B cell (primary cell): ENCODE results near the gene NELL1. TPM values are rescaled to one million over a fixed set of nuclear protein-coding genes. Genes with fewer than 3 reads are reported as not detected.

Source experiments
- ATAC-seq: fragments of 200-7000 bp; cut with Tn5 transposase; one replicate; pipeline ENCODE4 v1.10.0; 2021; ENCODE audit warnings: low read depth, mild to moderate bottlenecking, moderate number of reproducible peaks, moderate library complexity
- CTCF ChIA-PET: fragments of 350-600 bp; sonication (Branson Sonifier 250); formaldehyde crosslinking; loops from one replicate; lab custom pipeline; 2021; ENCODE audit warnings: antibody characterized with exemption, inconsistent platforms; lab: Charles Lee
- POLR2A ChIA-PET: fragments of 350-600 bp; sonication (Branson Sonifier 250); formaldehyde crosslinking; loops from one replicate; lab custom pipeline; 2021; ENCODE audit warnings: antibody characterized with exemption; lab: Charles Lee
- DNase-seq: peaks from one replicate; pipeline ENCODE4 v3.0.0; 2013
- H2AFZ ChIP-seq: 2 replicates; pipeline ENCODE4 v1.6.1; 2012; ENCODE audit warnings: mild to moderate bottlenecking, low read depth, low read length; ENCODE audit not compliant: insufficient read depth, poor library complexity, severe bottlenecking
- H3K27ac ChIP-seq, 2 donors: 1 replicate in 1 of 2; 2 replicates in 1 of 2; pipeline ENCODE4 v1.5.1; 2012 to 2013; ENCODE audit warnings: low read length in 2 of 2, mild to moderate bottlenecking in 2 of 2, moderate library complexity in 1 of 2
- H3K27me3 ChIP-seq, 4 experiments: fragments of 200-600 bp in 1 of 4; sonication (generic) in 1 of 4; replicated peaks in 1 of 4; 1 replicate in 2 of 4; 2 replicates in 2 of 4; pipeline versions ENCODE4 v1.6.1 to v1.7.0; 2013 to 2016; ENCODE audit warnings: low read length in 3 of 4, mild to moderate bottlenecking in 2 of 4, mixed read lengths in 1 of 4, moderate library complexity in 1 of 4; ENCODE audit not compliant: insufficient read depth in 4 of 4, control insufficient read depth in 3 of 4; ENCODE audit errors: control extremely low read depth in 1 of 4
- H3K36me3 ChIP-seq, 2 experiments: replicated peaks in 1 of 2; 1 replicate in 1 of 2; 2 replicates in 1 of 2; pipeline versions ENCODE4 v1.6.1 to v1.7.1; 2013; ENCODE audit warnings: low read length in 1 of 2; ENCODE audit not compliant: insufficient read depth in 2 of 2, control insufficient read depth in 1 of 2; ENCODE audit errors: control extremely low read depth in 1 of 2, extremely low read depth in 1 of 2
- H3K4me1 ChIP-seq, 2 donors: fragments of 200-600 bp in 1 of 2; sonication (generic) in 1 of 2; 1 replicate in 1 of 2; 2 replicates in 1 of 2; pipeline versions ENCODE4 v1.5.1 to v1.6.1; 2013 to 2017; ENCODE audit warnings: low read length in 2 of 2; ENCODE audit not compliant: control insufficient read depth in 2 of 2, insufficient read depth in 2 of 2
- H3K4me2 ChIP-seq: replicated peaks from 2 replicates; pipeline ENCODE3; 2012; ENCODE audit warnings: mild to moderate bottlenecking, low read depth, low read length; ENCODE audit not compliant: poor library complexity, severe bottlenecking
- H3K4me3 ChIP-seq, 5 experiments: fragments of 200-600 bp in 1 of 5; sonication (generic) in 1 of 5; 1 replicate in 3 of 5; 2 replicates in 2 of 5; pipeline versions ENCODE4 v1.5.1 to v1.7.0; 2011 to 2016; ENCODE audit warnings: low read length in 4 of 5, mild to moderate bottlenecking in 4 of 5, low read depth in 2 of 5, control low read depth in 1 of 5, moderate library complexity in 1 of 5; ENCODE audit not compliant: insufficient read depth in 1 of 5; ENCODE audit errors: control extremely low read depth in 1 of 5, extremely low read depth in 1 of 5
- H3K79me2 ChIP-seq: fragments of 200-600 bp; sonication (generic); one replicate; pipeline ENCODE4 v1.6.0; 2016; ENCODE audit warnings: low read length; ENCODE audit not compliant: control insufficient read depth, insufficient read depth
- H3K9ac ChIP-seq: fragments of 200-600 bp; sonication (generic); 2 replicates; pipeline ENCODE4 v1.6.1; 2017; ENCODE audit warnings: mild to moderate bottlenecking, low read length, moderate library complexity
- H3K9me3 ChIP-seq, 3 donors: one replicate each; pipeline versions ENCODE4 v1.6.1 to v1.7.1; 2013; ENCODE audit warnings: low read length in 2 of 3; ENCODE audit not compliant: control insufficient read depth in 2 of 3, insufficient read depth in 1 of 3; ENCODE audit errors: control extremely low read depth in 1 of 3
- H4K20me1 ChIP-seq: 2 replicates; pipeline ENCODE4 v1.6.0; 2012; ENCODE audit warnings: mild to moderate bottlenecking, low read length; ENCODE audit not compliant: insufficient read depth, control insufficient read depth, poor library complexity, severe bottlenecking
- H3K27ac Mint-ChIP-seq: one replicate; pipeline ENCODE4 v1.8.0; 2021; ENCODE audit warnings: mixed read lengths
- H3K27me3 Mint-ChIP-seq: one replicate; pipeline ENCODE4 v1.8.0; 2021; ENCODE audit warnings: mixed read lengths
- H3K4me1 Mint-ChIP-seq: one replicate; pipeline ENCODE4 v1.8.0; 2021; ENCODE audit warnings: mixed read lengths
- H3K4me3 Mint-ChIP-seq: one replicate; pipeline ENCODE4 v1.8.0; 2021; ENCODE audit warnings: mixed read lengths
- H3K9me3 Mint-ChIP-seq: one replicate; pipeline ENCODE4 v1.8.0; 2022; ENCODE audit warnings: mixed read lengths; ENCODE audit not compliant: insufficient read depth
- EZH2 ChIP-seq: IDR thresholded peaks from 2 replicates; pipeline ENCODE4 v1.6.1; 2012; ENCODE audit warnings: borderline replicate concordance, low read depth, mild to moderate bottlenecking, moderate library complexity, low read length; ENCODE audit not compliant: insufficient read depth, poor library complexity, severe bottlenecking
- WGBS: methylation state at CpG from one replicate; pipeline ENCODE4 v1.1.5; 2013; ENCODE audit warnings: missing lambda C conversion rate; ENCODE audit not compliant: insufficient coverage; 5-methylcytosine and 5-hydroxymethylcytosine counted together
- intact Hi-C: fragments of 100-400 bp; cut with micrococcal nuclease; formaldehyde crosslinking; loops from one replicate; pipeline ENCODE4 v1.10.0; 2022
- polyA plus RNA-seq: library from polyadenylated mRNA; depleted of rRNA; stranded (reverse); fragments of >200 nt; gene quantifications from 2 replicates; pipeline ENCODE4 v1.2.3, GENCODE V29; 2012
- total RNA-seq, 2 donors: library from RNA; stranded (reverse); fragments of 120-200 nt in 1 of 2; gene quantifications; 1 replicate in 1 of 2; 2 replicates in 1 of 2; pipeline versions ENCODE4 v1.2.3 to v1.2.4, GENCODE V29; 2013 to 2022
- TF ChIP-seq, protein P1 (sequence below): fragments of 200-600 bp; IDR thresholded peaks from one replicate; pipeline ENCODE4 v1.8.0; 2022; ENCODE audit warnings: antibody characterized with exemption, mild to moderate bottlenecking

NELL1 gene
- total and polyA plus RNA-seq, 2 donors (not counting 1 experiment from before 2014, with no cell fraction given): not detected

DNA sequence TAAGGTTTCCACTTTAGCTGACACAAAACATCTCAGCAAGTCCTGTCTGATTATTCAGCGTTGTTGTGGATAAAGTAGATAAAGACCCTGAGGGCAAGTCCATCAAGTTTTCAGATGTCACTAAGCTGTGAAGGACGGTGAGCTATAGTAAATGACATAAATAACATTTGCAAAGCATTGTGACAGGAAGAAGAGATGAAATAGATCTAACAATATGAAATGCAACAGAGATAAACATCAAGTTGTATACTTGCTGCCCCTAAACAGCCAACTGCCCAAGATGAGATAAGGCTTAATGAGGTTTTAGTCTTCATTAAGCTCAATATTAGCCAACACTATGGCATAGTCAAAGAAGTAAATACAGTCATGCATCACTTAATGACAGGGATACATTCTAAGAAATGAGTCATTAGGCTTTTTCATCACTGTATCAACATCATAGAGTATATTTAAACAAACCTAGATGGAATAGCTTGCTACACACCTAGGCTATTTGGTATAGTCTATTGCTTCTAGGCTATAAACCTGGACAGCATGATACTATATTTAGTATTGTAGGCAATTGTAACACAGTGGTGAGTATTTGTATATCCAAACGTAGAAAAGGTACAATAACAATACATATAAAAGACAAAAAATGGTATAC, 898.4 kb downstream of the NELL1 start:
- H3K9me3 Mint-ChIP-seq: peaks cover 5% of the 10 kb centered on the region

DNA sequence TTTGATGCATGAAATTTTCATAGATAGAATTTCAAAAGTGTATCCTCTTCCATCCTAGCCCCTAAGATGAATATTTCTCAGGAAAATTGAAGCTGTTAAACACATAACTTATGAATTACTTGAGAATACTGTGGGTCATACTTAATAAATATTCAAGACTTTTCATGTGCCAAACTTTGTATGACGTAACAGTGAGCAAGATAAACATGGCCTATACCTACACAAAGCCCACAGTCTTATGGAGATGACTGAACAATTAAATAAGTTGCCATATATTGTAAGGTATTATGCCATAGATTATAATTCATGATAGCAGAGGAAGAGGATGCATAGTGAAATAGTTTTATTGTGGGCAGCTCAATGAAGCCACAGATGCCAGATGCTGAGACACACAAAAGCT, 902.8 kb downstream of the NELL1 start:
- no peak overlapping the region for H3K4me3 ChIP-seq
- H3K9me3 ChIP-seq: no peaks in the 10 kb centered on the region
- CTCF ChIA-PET: no interaction called here
- TF ChIP-seq, protein P1, sequence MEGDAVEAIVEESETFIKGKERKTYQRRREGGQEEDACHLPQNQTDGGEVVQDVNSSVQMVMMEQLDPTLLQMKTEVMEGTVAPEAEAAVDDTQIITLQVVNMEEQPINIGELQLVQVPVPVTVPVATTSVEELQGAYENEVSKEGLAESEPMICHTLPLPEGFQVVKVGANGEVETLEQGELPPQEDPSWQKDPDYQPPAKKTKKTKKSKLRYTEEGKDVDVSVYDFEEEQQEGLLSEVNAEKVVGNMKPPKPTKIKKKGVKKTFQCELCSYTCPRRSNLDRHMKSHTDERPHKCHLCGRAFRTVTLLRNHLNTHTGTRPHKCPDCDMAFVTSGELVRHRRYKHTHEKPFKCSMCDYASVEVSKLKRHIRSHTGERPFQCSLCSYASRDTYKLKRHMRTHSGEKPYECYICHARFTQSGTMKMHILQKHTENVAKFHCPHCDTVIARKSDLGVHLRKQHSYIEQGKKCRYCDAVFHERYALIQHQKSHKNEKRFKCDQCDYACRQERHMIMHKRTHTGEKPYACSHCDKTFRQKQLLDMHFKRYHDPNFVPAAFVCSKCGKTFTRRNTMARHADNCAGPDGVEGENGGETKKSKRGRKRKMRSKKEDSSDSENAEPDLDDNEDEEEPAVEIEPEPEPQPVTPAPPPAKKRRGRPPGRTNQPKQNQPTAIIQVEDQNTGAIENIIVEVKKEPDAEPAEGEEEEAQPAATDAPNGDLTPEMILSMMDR: no peak
- TF ChIP-seq EZH2: no peak
- H3K4me2 ChIP-seq: no peak overlapping the region
- no peaks in the 10 kb centered on the region for H3K79me2 ChIP-seq
- no CpG with 5 or more reads among the region's 1 CpG for WGBS
- H3K27me3 Mint-ChIP-seq: no peaks in the 10 kb centered on the region
- POLR2A ChIA-PET: no interaction called here
- H3K27ac Mint-ChIP-seq: no peak overlapping the region
- intact Hi-C loops: no loop called here
- no peaks in the 10 kb centered on the region for H3K4me1 Mint-ChIP-seq
- no peaks in the 10 kb centered on the region for H4K20me1 ChIP-seq
- no peaks in the 10 kb centered on the region for H3K4me1 ChIP-seq
- H3K27me3 ChIP-seq: no peaks in the 10 kb centered on the region
- H3K4me3 Mint-ChIP-seq: no peak overlapping the region
- no peak overlapping the region for H3K27ac ChIP-seq
- DNase-seq: no peak
- H3K36me3 ChIP-seq: no peaks in the 10 kb centered on the region
- ATAC-seq: no peak
- no peak overlapping the region for H2AFZ ChIP-seq
- peaks cover 7% of the 10 kb centered on the region for H3K9me3 Mint-ChIP-seq
- H3K9ac ChIP-seq: no peak overlapping the region

More for the DNA sequence above, 898.4 kb downstream of the NELL1 start:
- POLR2A ChIA-PET: no interaction called here
- H4K20me1 ChIP-seq: no peaks in the 10 kb centered on the region
- Mint-ChIP-seq H3K4me3 (no peak overlapping the region), H3K27me3 (no peaks in the 10 kb centered on the region), H3K27ac (no peak overlapping the region), H3K4me1 (peaks cover 16% of the 10 kb centered on the region)
- no CpG with 5 or more reads among the region's 3 CpGs for WGBS
- intact Hi-C loops: no loop called here
- H3K4me2 ChIP-seq: no peak overlapping the region
- H3K36me3 ChIP-seq: no peaks in the 10 kb centered on the region
- no peaks in the 10 kb centered on the region for H3K9me3 ChIP-seq
- no peak for TF ChIP-seq EZH2
- TF ChIP-seq, protein P1: no peak
- H3K79me2 ChIP-seq: no peaks in the 10 kb centered on the region
- no peaks in the 10 kb centered on the region for H3K27me3 ChIP-seq
- CTCF ChIA-PET: no interaction called here
- ATAC-seq (no peak), DNase-seq (no peak)
- H3K4me1 ChIP-seq: peaks cover 9 to 13% of the 10 kb centered on the region in 2 donors
- H2AFZ ChIP-seq: no peak overlapping the region
- H3K4me3 ChIP-seq: no peak overlapping the region
- H3K27ac ChIP-seq: no peak overlapping the region
- H3K9ac ChIP-seq: no peak overlapping the region
